Uterus (tissue), 2 donors: ENCODE data around the gene INPP5A.

Source experiments
- POLR2A ChIP-seq, 2 donors: fragments of 450-650 bp; IDR thresholded peaks; one replicate each; pipeline ENCODE4 v1.6.1; 2016; ENCODE audit warnings: antibody characterized with exemption in 2 of 2, mild to moderate bottlenecking in 1 of 2, moderate library complexity in 1 of 2
- TF ChIP-seq, protein P1 (sequence below), 4 experiments: fragments of 200-600 bp in 2 of 4; fragments of 450-650 bp in 2 of 4; sonication (generic) in 2 of 4; IDR thresholded peaks; one replicate each; pipeline ENCODE4 v1.5.1; 2016 to 2019; ENCODE audit warnings: antibody characterized with exemption in 4 of 4, mild to moderate bottlenecking in 2 of 4, moderate library complexity in 1 of 4

GRCh38 chr10:132660385-132660784, 122.8 kb downstream of the INPP5A start:
- TF ChIP-seq POLR2A (IDR thresholded peaks at IDR 0.05): no peak
- TF ChIP-seq, protein P1, sequence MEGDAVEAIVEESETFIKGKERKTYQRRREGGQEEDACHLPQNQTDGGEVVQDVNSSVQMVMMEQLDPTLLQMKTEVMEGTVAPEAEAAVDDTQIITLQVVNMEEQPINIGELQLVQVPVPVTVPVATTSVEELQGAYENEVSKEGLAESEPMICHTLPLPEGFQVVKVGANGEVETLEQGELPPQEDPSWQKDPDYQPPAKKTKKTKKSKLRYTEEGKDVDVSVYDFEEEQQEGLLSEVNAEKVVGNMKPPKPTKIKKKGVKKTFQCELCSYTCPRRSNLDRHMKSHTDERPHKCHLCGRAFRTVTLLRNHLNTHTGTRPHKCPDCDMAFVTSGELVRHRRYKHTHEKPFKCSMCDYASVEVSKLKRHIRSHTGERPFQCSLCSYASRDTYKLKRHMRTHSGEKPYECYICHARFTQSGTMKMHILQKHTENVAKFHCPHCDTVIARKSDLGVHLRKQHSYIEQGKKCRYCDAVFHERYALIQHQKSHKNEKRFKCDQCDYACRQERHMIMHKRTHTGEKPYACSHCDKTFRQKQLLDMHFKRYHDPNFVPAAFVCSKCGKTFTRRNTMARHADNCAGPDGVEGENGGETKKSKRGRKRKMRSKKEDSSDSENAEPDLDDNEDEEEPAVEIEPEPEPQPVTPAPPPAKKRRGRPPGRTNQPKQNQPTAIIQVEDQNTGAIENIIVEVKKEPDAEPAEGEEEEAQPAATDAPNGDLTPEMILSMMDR (IDR thresholded peaks at IDR 0.05): no peak
